Mesendoderm (in vitro differentiated cells): ENCODE measurements around the gene ARMH4. TPM values are rescaled to one million over a fixed set of nuclear protein-coding genes. Genes with fewer than 3 reads are reported as not detected.

Experiments used
- DNase-seq: peaks from one replicate; pipeline ENCODE4 v3.0.0; 2013
- H2AK5ac ChIP-seq: 2 replicates; pipeline ENCODE4 v1.6.1; 2013; ENCODE audit warnings: low read length, inconsistent platforms
- H2BK120ac ChIP-seq: 2 replicates; pipeline ENCODE4 v1.6.1; 2013; ENCODE audit warnings: low read depth, mild to moderate bottlenecking, low read length, moderate library complexity, mixed read lengths
- H2BK15ac ChIP-seq: replicated peaks from 2 replicates; pipeline ENCODE4 v1.6.1; 2013; ENCODE audit warnings: low read depth, mild to moderate bottlenecking, moderate library complexity
- H2BK5ac ChIP-seq: 2 replicates; pipeline ENCODE4 v1.6.1; 2013; ENCODE audit warnings: low read length, inconsistent platforms
- H3K18ac ChIP-seq: 2 replicates; pipeline ENCODE4 v1.6.1; 2013; ENCODE audit warnings: mild to moderate bottlenecking, low read length, mixed read lengths
- H3K23ac ChIP-seq: one replicate; pipeline ENCODE4 v1.6.1; 2013; ENCODE audit warnings: low read length
- H3K27ac ChIP-seq: 2 replicates; pipeline ENCODE4 v1.5.1; 2013; ENCODE audit warnings: low read depth, mild to moderate bottlenecking, inconsistent platforms, low read length, moderate library complexity
- H3K27me3 ChIP-seq: 2 replicates; pipeline ENCODE4 v1.6.1; 2013; ENCODE audit warnings: low read length, control low read depth, mild to moderate bottlenecking, inconsistent platforms; ENCODE audit not compliant: insufficient read depth, poor library complexity
- H3K36me3 ChIP-seq: 2 replicates; pipeline ENCODE4 v1.6.1; 2013; ENCODE audit warnings: low read length, inconsistent platforms; ENCODE audit not compliant: control insufficient read depth, insufficient read depth
- H3K4ac ChIP-seq: one replicate; pipeline ENCODE4 v1.6.1; 2013; ENCODE audit warnings: low read depth, mild to moderate bottlenecking, low read length, moderate library complexity
- H3K4me1 ChIP-seq: 2 replicates; pipeline ENCODE4 v1.6.1; 2013; ENCODE audit warnings: low read depth, low read length, inconsistent platforms; ENCODE audit not compliant: control insufficient read depth
- H3K4me2 ChIP-seq: 2 replicates; pipeline ENCODE4 v1.6.1; 2013; ENCODE audit warnings: low read length
- H3K4me3 ChIP-seq: 2 replicates; pipeline ENCODE4 v1.5.1; 2013; ENCODE audit warnings: mild to moderate bottlenecking, low read length
- H3K56ac ChIP-seq: one replicate; pipeline ENCODE4 v1.6.1; 2013; ENCODE audit warnings: low read length
- H3K79me1 ChIP-seq: 2 replicates; pipeline ENCODE4 v1.6.1; 2013; ENCODE audit warnings: low read length, inconsistent platforms
- H3K79me2 ChIP-seq: 2 replicates; pipeline ENCODE4 v1.6.1; 2013; ENCODE audit warnings: mild to moderate bottlenecking, low read length; ENCODE audit not compliant: control insufficient read depth, insufficient read depth
- H3K9ac ChIP-seq: 2 replicates; pipeline ENCODE4 v1.6.1; 2013; ENCODE audit warnings: low read length, inconsistent platforms
- H4K5ac ChIP-seq: one replicate; pipeline ENCODE4 v1.6.1; 2013; ENCODE audit warnings: low read length
- H4K8ac ChIP-seq: one replicate; pipeline ENCODE4 v1.6.1; 2013; ENCODE audit warnings: low read depth, mild to moderate bottlenecking, control low read depth, low read length, moderate library complexity
- WGBS: extraction: QIAGEN DNeasy Blood & Tissue Kit; methylation state at CpG from one replicate; pipeline ENCODE4 v1.1.7; 2013; ENCODE audit warnings: low lambda C conversion rate, missing lambda C conversion rate; ENCODE audit not compliant: insufficient coverage; ENCODE audit errors: extremely low coverage; 5-methylcytosine and 5-hydroxymethylcytosine counted together
- polyA plus RNA-seq, 2 experiments: library from polyadenylated mRNA; stranded (reverse); fragments of 200-250 nt; gene quantifications; one replicate each; pipeline ENCODE4 v1.2.3, GENCODE V29; 2013

Gene ARMH4
- 3.8 TPM for polyA plus RNA-seq (2013, experiment 1 of 2)
- 3.5 TPM for polyA plus RNA-seq (2013, experiment 2 of 2)

GRCh38 chr14:58152014-58152857, at the start of gene ARMH4:
Gene ARMH4 (minus strand): TSS chr14:58152213. CDS start chr14:58139358, 12,855 bp downstream.
- Histone ChIP-seq H3K56ac (peak within 1 kb of the TSS; percentile 96), H3K23ac (peak within 1 kb of the TSS; percentile 72), H4K8ac (no peak within 1 kb of the TSS), H2AK5ac (no peak within 1 kb of the TSS), H3K79me2 (no peaks in the 10 kb centered on the region), H3K4ac (peak within 1 kb of the TSS; percentile 75), H3K4me2 (peak within 1 kb of the TSS; percentile 96), H3K4me1 (peaks cover 12% of the 10 kb centered on the region), H3K79me1 (no peaks in the 10 kb centered on the region), H3K27ac (peak within 1 kb of the TSS; percentile 19), H2BK120ac (no peak within 1 kb of the TSS), H2BK15ac (no peak within 1 kb of the TSS), H4K5ac (no peak within 1 kb of the TSS), H2BK5ac (no peak within 1 kb of the TSS), H3K18ac (peak within 1 kb of the TSS; percentile 91), H3K4me3 (peak within 1 kb of the TSS; percentile 37), H3K9ac (peak within 1 kb of the TSS; percentile 91), H3K36me3 (no peaks in the 10 kb centered on the region), H3K27me3 (peaks cover 4% of the 10 kb centered on the region)
- no CpG with 5 or more reads among the region's 70 CpGs for WGBS
- peak; percentile 93 for DNase-seq

GRCh38 chr14:58200846-58201245, 48.8 kb upstream of the ARMH4 start:
- no peak overlapping the region for H4K8ac ChIP-seq

GRCh38 chr14:58200480-58200841, 48.4 kb upstream of the ARMH4 start:
- no CpG with 5 or more reads among the region's 11 CpGs for WGBS
- Histone ChIP-seq H3K79me2 (peaks cover 10% of the 10 kb centered on the region), H3K23ac (peak overlapping the region; percentile 45)

More at GRCh38 chr14:58200846-58201245, 48.8 kb upstream of the ARMH4 start:
- Histone ChIP-seq H2BK15ac (no peak overlapping the region), H3K9ac (peak overlapping the region; percentile 97), H3K27me3 (no peaks in the 10 kb centered on the region), H3K79me1 (peaks cover 7% of the 10 kb centered on the region), H3K56ac (peak overlapping the region; percentile 97), H2AK5ac (no peak overlapping the region), H3K4ac (no peak overlapping the region), H2BK5ac (no peak overlapping the region), H3K4me3 (peak overlapping the region; percentile 95), H3K18ac (no peak overlapping the region), H3K4me1 (no peaks in the 10 kb centered on the region), H4K5ac (no peak overlapping the region), H3K23ac (no peak overlapping the region), H2BK120ac (no peak overlapping the region), H3K27ac (no peak overlapping the region), H3K36me3 (no peaks in the 10 kb centered on the region), H3K79me2 (peaks cover 10% of the 10 kb centered on the region), H3K4me2 (peak overlapping the region; percentile 89)
- DNase-seq: no peak
- no CpG with 5 or more reads among the region's 2 CpGs for WGBS

GRCh38 chr14:58199726-58200479, 47.9 kb upstream of the ARMH4 start, which contains the start of gene ACTR10:
Gene ACTR10 (plus strand): TSS chr14:58200149. CDS start chr14:58200218, 69 bp downstream.
- Histone ChIP-seq H3K79me2 (peaks cover 10% of the 10 kb centered on the region), H3K4me2 (peak within 1 kb of the TSS; percentile 96), H3K56ac (peak within 1 kb of the TSS; percentile 97), H3K27ac (peak within 1 kb of the TSS; percentile 84), H3K4me3 (peak within 1 kb of the TSS; percentile 95), H3K4me1 (no peaks in the 10 kb centered on the region), H3K79me1 (peaks cover 7% of the 10 kb centered on the region), H2BK120ac (no peak within 1 kb of the TSS), H3K4ac (peak within 1 kb of the TSS; percentile 8), H3K9ac (peak within 1 kb of the TSS; percentile 97), H4K8ac (no peak within 1 kb of the TSS), H2BK5ac (no peak within 1 kb of the TSS), H3K27me3 (no peaks in the 10 kb centered on the region), H2AK5ac (no peak within 1 kb of the TSS), H3K36me3 (no peaks in the 10 kb centered on the region), H4K5ac (no peak within 1 kb of the TSS), H3K18ac (peak within 1 kb of the TSS; percentile 86), H2BK15ac (no peak within 1 kb of the TSS), H3K23ac (peak within 1 kb of the TSS; percentile 45)
- whole genome bisulfite sequencing: no CpG with 5 or more reads among the region's 78 CpGs
- DNase-seq: peak; percentile 83

More at GRCh38 chr14:58200480-58200841, 48.4 kb upstream of the ARMH4 start:
- no peak overlapping the region for H3K4ac ChIP-seq
- peak overlapping the region; percentile 89 for H3K4me2 ChIP-seq
- peak overlapping the region; percentile 6 for H3K18ac ChIP-seq
- no peak overlapping the region for H4K8ac ChIP-seq
- H2AK5ac ChIP-seq: no peak overlapping the region
- peak overlapping the region; percentile 97 for H3K56ac ChIP-seq
- H3K36me3 ChIP-seq: no peaks in the 10 kb centered on the region
- peak overlapping the region; percentile 97 for H3K9ac ChIP-seq
- H4K5ac ChIP-seq: no peak overlapping the region
- no peak overlapping the region for H2BK120ac ChIP-seq
- DNase-seq: no peak
- H3K79me1 ChIP-seq: peaks cover 7% of the 10 kb centered on the region
- H3K27ac ChIP-seq: no peak overlapping the region
- no peaks in the 10 kb centered on the region for H3K4me1 ChIP-seq
- no peak overlapping the region for H2BK15ac ChIP-seq
- H3K4me3 ChIP-seq: peak overlapping the region; percentile 95
- H3K27me3 ChIP-seq: no peaks in the 10 kb centered on the region
- no peak overlapping the region for H2BK5ac ChIP-seq

GRCh38 chr14:58198086-58198485, 46.1 kb upstream of the ARMH4 start:
- WGBS: no CpG with 5 or more reads among the region's 5 CpGs
- Histone ChIP-seq H3K27me3 (no peaks in the 10 kb centered on the region), H3K27ac (no peak overlapping the region), H3K9ac (no peak overlapping the region), H3K4me3 (no peak overlapping the region), H3K4me2 (no peak overlapping the region), H2BK120ac (no peak overlapping the region), H3K4me1 (no peaks in the 10 kb centered on the region), H3K18ac (no peak overlapping the region), H3K56ac (no peak overlapping the region), H2BK15ac (no peak overlapping the region), H3K4ac (no peak overlapping the region), H3K36me3 (no peaks in the 10 kb centered on the region), H3K79me1 (peaks cover 7% of the 10 kb centered on the region), H2BK5ac (no peak overlapping the region), H2AK5ac (no peak overlapping the region), H4K5ac (no peak overlapping the region), H3K23ac (no peak overlapping the region), H3K79me2 (peaks cover 10% of the 10 kb centered on the region), H4K8ac (no peak overlapping the region)
- no peak for DNase-seq
